HTR-8/SVneo (cell line): ENCODE data around the gene TP53BP1.

Experiments
- DNase-seq: peaks from one replicate; pipeline ENCODE4 v3.0.0; 2011; ENCODE audit warnings: low spot score, mixed read lengths; ENCODE audit not compliant: insufficient read length
- FAIRE-seq: peaks from 2 replicates; lab custom pipeline; 2011; peaks lifted over from hg19 to GRCh38; lab: Jason Lieb, UNC

TP53BP1 gene

GRCh38 chr15:43519196-43519595 is 26.2 kb upstream of the TP53BP1 start:
- DNase-seq = no peak
- no peak for FAIRE-seq

GRCh38 chr15:43518197-43518761 is 25.3 kb upstream of the TP53BP1 start:
- FAIRE-seq (no peak), DNase-seq (no peak)

- no peak for DNase-seq
- no peak for FAIRE-seq
These were observed 24.6 kb upstream of the TP53BP1 start, which contains the start of gene MAP1A for GRCh38 chr15:43517354-43518196. Gene MAP1A, plus strand, starts transcription at chr15:43517608. Its CDS starts 3,866 bp downstream, at chr15:43521474.

GRCh38 chr15:43516801-43517353 is 23.9 kb upstream of the TP53BP1 start:
- no peak for FAIRE-seq
- DNase-seq = no peak

GRCh38 chr15:43516185-43516584 is 23.2 kb upstream of the TP53BP1 start:
- FAIRE-seq (no peak), DNase-seq (no peak)

GRCh38 chr15:43515741-43516140 is 22.8 kb upstream of the TP53BP1 start:
- FAIRE-seq (no peak), DNase-seq (no peak)

- DNase-seq (no peak), FAIRE-seq (no peak)
These were observed 21.5 kb upstream of the TP53BP1 start for GRCh38 chr15:43514241-43515057.

- DNase-seq = no peak
- no peak for FAIRE-seq
These were observed 20.6 kb upstream of the TP53BP1 start for GRCh38 chr15:43513550-43513949.

- DNase-seq (no peak), FAIRE-seq (no peak)
These were observed 18.3 kb upstream of the TP53BP1 start for GRCh38 chr15:43511012-43511885.

- DNase-seq (peak; percentile 95), FAIRE-seq (peak; percentile 70)
These were observed 17.4 kb upstream of the TP53BP1 start for GRCh38 chr15:43510200-43511011.

- DNase-seq (no peak), FAIRE-seq (no peak)
These were observed 16.8 kb upstream of the TP53BP1 start for GRCh38 chr15:43509660-43510199.

- no peak for DNase-seq
These were observed 16.2 kb upstream of the TP53BP1 start for GRCh38 chr15:43508991-43509659.

GRCh38 chr15:43508421-43508820 is 15.5 kb upstream of the TP53BP1 start:
- DNase-seq (no peak), FAIRE-seq (no peak)

More at GRCh38 chr15:43508991-43509659, 16.2 kb upstream of the TP53BP1 start:
- FAIRE-seq = no peak

GRCh38 chr15:43505738-43506137 is 12.8 kb upstream of the TP53BP1 start:
- no peak for DNase-seq
- FAIRE-seq = no peak

GRCh38 chr15:43499635-43500034 is 6.7 kb upstream of the TP53BP1 start:
- no peak for FAIRE-seq
- DNase-seq = no peak

- FAIRE-seq (no peak), DNase-seq (no peak)
These were observed 6.0 kb upstream of the TP53BP1 start for GRCh38 chr15:43498990-43499389.

- FAIRE-seq = no peak
- no peak for DNase-seq
These were observed 932 bp upstream of the TP53BP1 start for GRCh38 chr15:43493703-43494472.
